ENCODE measurements around the gene RSBN1. TPM values are rescaled to one million over a fixed set of nuclear protein-coding genes. Genes with fewer than 3 reads are reported as not detected.

RSBN1 gene
- total RNA-seq, 1 donor from 2014 or later = 15.0 TPM

DNA sequence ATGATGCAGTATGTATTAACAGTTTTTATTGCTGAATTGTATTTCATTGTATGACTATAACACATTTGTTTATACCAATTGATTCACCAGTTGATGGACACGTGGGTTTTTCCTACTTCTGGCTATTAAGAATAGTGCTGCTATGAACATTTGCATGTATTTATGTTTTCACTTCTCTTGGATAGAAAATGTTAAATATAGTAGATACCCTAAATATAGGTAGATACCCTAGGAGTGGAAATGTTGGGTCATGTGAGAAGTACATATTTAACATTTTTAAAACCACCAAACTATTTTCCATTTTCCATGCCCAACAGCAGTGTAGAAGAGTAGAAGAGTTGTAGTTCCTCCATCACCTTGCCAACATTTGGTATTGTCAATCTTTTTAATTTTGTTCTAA, 60.8 kb downstream of the RSBN1 start:
- no peak overlapping the region for H3K27ac Mint-ChIP-seq (ENCODE audit: unreplicated experiment)
- H3K36me3 Mint-ChIP-seq (ENCODE audit: low read depth, unreplicated experiment) = peaks cover 13% of the 10 kb centered on the region
- no peaks in the 10 kb centered on the region for H3K27me3 Mint-ChIP-seq (ENCODE audit: unreplicated experiment)
- TF ChIP-seq, protein P1, sequence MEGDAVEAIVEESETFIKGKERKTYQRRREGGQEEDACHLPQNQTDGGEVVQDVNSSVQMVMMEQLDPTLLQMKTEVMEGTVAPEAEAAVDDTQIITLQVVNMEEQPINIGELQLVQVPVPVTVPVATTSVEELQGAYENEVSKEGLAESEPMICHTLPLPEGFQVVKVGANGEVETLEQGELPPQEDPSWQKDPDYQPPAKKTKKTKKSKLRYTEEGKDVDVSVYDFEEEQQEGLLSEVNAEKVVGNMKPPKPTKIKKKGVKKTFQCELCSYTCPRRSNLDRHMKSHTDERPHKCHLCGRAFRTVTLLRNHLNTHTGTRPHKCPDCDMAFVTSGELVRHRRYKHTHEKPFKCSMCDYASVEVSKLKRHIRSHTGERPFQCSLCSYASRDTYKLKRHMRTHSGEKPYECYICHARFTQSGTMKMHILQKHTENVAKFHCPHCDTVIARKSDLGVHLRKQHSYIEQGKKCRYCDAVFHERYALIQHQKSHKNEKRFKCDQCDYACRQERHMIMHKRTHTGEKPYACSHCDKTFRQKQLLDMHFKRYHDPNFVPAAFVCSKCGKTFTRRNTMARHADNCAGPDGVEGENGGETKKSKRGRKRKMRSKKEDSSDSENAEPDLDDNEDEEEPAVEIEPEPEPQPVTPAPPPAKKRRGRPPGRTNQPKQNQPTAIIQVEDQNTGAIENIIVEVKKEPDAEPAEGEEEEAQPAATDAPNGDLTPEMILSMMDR (IDR thresholded peaks at IDR 0.05; ENCODE audit: unreplicated experiment) = no peak
- no peaks in the 10 kb centered on the region for H3K9me3 Mint-ChIP-seq (ENCODE audit: unreplicated experiment)
- peaks cover 8% of the 10 kb centered on the region for H3K4me1 Mint-ChIP-seq (ENCODE audit: unreplicated experiment)
- no peak for DNase-seq (ENCODE audit: low spot score)
- no peak overlapping the region for H3K4me3 Mint-ChIP-seq (ENCODE audit: unreplicated experiment)

DNA sequence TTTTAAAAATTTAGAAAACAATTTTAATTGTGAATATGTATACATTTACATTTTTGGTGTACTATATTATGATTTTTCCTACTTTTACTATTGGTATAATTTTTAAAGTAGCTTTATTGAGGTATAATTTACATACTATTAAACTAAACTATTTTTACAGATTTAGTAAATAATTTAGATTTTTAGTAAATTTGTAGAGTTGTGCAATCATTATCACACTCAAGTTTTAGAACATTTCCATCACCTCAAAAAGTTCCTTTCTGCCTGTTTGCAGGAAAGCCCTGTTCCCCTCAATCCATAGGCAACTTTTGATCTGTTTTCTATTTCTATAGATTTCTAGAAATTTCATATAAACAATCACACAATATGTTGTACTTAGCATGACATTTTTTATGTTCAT, 61.2 kb downstream of the RSBN1 start:
- DNase-seq (ENCODE audit: low spot score) = no peak
- peaks cover 5% of the 10 kb centered on the region for H3K4me1 Mint-ChIP-seq (ENCODE audit: unreplicated experiment)
- no peaks in the 10 kb centered on the region for H3K9me3 Mint-ChIP-seq (ENCODE audit: unreplicated experiment)
- TF ChIP-seq, protein P1 (IDR thresholded peaks at IDR 0.05; ENCODE audit: unreplicated experiment) = no peak
- no peaks in the 10 kb centered on the region for H3K27me3 Mint-ChIP-seq (ENCODE audit: unreplicated experiment)
- no peak overlapping the region for H3K27ac Mint-ChIP-seq (ENCODE audit: unreplicated experiment)
- H3K36me3 Mint-ChIP-seq (ENCODE audit: low read depth, unreplicated experiment) = peaks cover 13% of the 10 kb centered on the region
- no peak overlapping the region for H3K4me3 Mint-ChIP-seq (ENCODE audit: unreplicated experiment)

DNA sequence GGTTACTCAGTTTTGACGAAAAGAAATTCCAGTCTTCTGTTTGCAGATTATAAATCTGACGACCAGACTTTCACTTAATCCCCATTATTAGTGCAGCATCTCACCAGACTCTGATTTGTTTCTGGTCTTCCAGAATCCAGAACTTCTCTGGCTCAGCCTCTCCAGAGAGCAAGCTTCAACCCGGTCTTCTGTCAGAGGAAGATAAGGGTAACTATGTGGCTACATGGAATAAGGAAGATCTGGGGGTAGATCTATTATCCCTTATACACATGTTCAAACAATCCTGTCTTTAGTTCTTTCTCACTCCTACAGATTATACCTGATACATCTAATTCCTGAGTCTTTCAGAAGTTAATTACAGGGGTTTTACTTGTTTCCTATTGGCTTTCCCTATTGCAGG, 62.9 kb downstream of the RSBN1 start:
- peaks cover 17% of the 10 kb centered on the region for H3K36me3 Mint-ChIP-seq (ENCODE audit: low read depth, unreplicated experiment)
- TF ChIP-seq, protein P1 (IDR thresholded peaks at IDR 0.05; ENCODE audit: unreplicated experiment) = no peak
- H3K27ac Mint-ChIP-seq (ENCODE audit: unreplicated experiment) = no peak overlapping the region
- H3K4me1 Mint-ChIP-seq (ENCODE audit: unreplicated experiment) = no peaks in the 10 kb centered on the region
- H3K27me3 Mint-ChIP-seq (ENCODE audit: unreplicated experiment) = no peaks in the 10 kb centered on the region
- H3K4me3 Mint-ChIP-seq (ENCODE audit: unreplicated experiment) = no peak overlapping the region
- no peak for DNase-seq (ENCODE audit: low spot score)
- H3K9me3 Mint-ChIP-seq (ENCODE audit: unreplicated experiment) = no peaks in the 10 kb centered on the region

DNA sequence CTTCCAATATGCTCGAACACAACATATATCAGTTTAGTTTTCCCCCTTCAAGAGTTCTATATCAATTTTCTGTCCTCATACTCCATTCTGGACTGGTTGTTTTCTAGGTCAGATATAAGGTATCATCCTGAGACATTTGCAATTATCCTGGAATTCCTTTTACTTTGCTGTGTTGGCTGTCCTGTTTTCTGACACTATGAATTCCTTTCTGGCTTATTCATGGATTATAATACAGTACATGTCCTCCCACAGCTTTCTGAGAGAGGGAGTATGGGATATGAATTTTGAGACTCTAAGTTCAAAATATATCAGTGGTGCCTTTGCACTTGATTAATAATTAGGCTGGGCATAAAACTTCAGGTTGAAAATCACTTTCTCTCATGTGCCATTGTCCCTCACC, 64.9 kb downstream of the RSBN1 start:
- Mint-ChIP-seq H3K27me3 (ENCODE audit: unreplicated experiment) (no peaks in the 10 kb centered on the region), H3K4me3 (ENCODE audit: unreplicated experiment) (no peak overlapping the region), H3K9me3 (ENCODE audit: unreplicated experiment) (no peaks in the 10 kb centered on the region), H3K36me3 (ENCODE audit: low read depth, unreplicated experiment) (peaks cover 17% of the 10 kb centered on the region), H3K27ac (ENCODE audit: unreplicated experiment) (no peak overlapping the region), H3K4me1 (ENCODE audit: unreplicated experiment) (no peaks in the 10 kb centered on the region)
- no peak for DNase-seq (ENCODE audit: low spot score)
- TF ChIP-seq, protein P1 (IDR thresholded peaks at IDR 0.05; ENCODE audit: unreplicated experiment) = no peak

DNA sequence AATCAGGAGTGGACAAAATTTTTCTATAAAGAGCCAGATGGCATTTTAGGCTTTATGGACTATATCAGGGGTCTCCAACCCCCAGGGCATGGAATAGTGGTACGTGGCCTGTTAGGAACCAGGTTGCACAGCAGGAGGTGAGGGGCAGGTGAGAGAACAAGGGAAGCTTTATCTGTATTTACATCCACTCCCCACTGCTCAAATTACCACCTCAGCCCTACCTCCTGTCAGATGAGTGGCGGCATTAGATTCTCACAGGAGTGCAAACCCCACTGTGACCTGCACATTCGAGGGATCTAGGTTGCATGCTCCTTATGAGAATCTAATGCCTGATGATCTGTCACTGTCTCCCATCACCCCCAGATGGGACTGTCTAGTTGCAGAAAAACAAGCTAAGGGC, 66.9 kb downstream of the RSBN1 start:
- no peak for DNase-seq (ENCODE audit: low spot score)
- TF ChIP-seq, protein P1 (IDR thresholded peaks at IDR 0.05; ENCODE audit: unreplicated experiment) = no peak
- H3K27ac Mint-ChIP-seq (ENCODE audit: unreplicated experiment) = no peak overlapping the region
- H3K36me3 Mint-ChIP-seq (ENCODE audit: low read depth, unreplicated experiment) = peaks cover 17% of the 10 kb centered on the region
- H3K4me3 Mint-ChIP-seq (ENCODE audit: unreplicated experiment) = no peak overlapping the region
- H3K27me3 Mint-ChIP-seq (ENCODE audit: unreplicated experiment) = no peaks in the 10 kb centered on the region
- H3K9me3 Mint-ChIP-seq (ENCODE audit: unreplicated experiment) = no peaks in the 10 kb centered on the region
- no peaks in the 10 kb centered on the region for H3K4me1 Mint-ChIP-seq (ENCODE audit: unreplicated experiment)
